Measurements from ENCODE around the gene LILRA5.

LILRA5 gene

DNA sequence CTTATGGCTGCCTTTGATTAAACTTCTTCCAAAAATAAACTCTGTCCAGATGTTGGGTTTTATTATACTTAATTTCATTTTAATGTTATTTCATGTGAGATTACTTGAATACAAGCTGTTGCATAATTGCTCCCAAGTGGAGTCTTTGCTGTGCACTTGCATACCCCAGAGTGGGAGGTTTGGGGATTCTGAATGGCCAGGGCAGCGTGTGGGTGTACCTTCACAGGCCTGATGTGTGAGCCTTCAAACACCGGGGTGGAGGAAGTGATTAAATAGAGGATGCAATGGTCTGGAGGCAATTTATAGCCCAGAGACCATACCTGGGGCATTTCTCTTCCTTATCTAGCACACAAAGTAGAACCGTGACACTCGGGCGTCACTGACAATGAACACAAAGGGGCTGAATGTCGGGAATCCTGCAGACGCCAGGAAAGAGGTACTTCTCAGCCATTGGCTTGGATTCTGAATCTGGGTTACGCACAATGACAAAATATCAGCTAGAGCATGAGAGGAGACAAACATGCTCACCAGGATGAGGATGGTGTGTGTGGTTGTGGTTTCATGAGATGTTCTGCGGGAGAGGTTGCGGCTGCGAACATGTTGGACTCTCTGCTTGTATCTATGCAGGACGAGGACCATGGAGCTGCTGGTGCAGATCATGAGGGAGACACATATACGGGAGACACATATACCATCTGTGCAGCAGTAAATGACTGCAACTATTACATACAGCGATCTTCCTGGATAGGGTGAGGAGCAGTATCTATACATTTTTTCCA lies 7.1 kb upstream of the LILRA5 start:
- H3K4me3 ChIP-seq (replicated peaks; ENCODE audit: insufficient read depth, low read length): no peak overlapping the region
- no peak overlapping the region for H3K27ac ChIP-seq (replicated peaks)
- no peak for DNase-seq (ENCODE audit: low read depth in 1 of 2, low spot score in 1 of 2)
- H3K27me3 ChIP-seq (ENCODE audit: insufficient read depth, poor library complexity, severe bottlenecking): no peaks in the 10 kb centered on the region
- no peak for TF ChIP-seq SPI1 (IDR thresholded peaks at IDR 0.05; ENCODE audit: borderline replicate concordance, low read depth)
- TF ChIP-seq GABPA (IDR thresholded peaks at IDR 0.05; ENCODE audit: low read depth): no peak
- no peak for TF ChIP-seq POLR2AphosphoS5 (IDR thresholded peaks at IDR 0.05; ENCODE audit: low read depth)
- TF ChIP-seq REST (IDR thresholded peaks at IDR 0.05; ENCODE audit: insufficient replicate concordance, low read depth): no peak
- TF ChIP-seq, protein P1, sequence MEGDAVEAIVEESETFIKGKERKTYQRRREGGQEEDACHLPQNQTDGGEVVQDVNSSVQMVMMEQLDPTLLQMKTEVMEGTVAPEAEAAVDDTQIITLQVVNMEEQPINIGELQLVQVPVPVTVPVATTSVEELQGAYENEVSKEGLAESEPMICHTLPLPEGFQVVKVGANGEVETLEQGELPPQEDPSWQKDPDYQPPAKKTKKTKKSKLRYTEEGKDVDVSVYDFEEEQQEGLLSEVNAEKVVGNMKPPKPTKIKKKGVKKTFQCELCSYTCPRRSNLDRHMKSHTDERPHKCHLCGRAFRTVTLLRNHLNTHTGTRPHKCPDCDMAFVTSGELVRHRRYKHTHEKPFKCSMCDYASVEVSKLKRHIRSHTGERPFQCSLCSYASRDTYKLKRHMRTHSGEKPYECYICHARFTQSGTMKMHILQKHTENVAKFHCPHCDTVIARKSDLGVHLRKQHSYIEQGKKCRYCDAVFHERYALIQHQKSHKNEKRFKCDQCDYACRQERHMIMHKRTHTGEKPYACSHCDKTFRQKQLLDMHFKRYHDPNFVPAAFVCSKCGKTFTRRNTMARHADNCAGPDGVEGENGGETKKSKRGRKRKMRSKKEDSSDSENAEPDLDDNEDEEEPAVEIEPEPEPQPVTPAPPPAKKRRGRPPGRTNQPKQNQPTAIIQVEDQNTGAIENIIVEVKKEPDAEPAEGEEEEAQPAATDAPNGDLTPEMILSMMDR (IDR thresholded peaks at IDR 0.05; ENCODE audit: insufficient read depth, low read length): no peak

DNA sequence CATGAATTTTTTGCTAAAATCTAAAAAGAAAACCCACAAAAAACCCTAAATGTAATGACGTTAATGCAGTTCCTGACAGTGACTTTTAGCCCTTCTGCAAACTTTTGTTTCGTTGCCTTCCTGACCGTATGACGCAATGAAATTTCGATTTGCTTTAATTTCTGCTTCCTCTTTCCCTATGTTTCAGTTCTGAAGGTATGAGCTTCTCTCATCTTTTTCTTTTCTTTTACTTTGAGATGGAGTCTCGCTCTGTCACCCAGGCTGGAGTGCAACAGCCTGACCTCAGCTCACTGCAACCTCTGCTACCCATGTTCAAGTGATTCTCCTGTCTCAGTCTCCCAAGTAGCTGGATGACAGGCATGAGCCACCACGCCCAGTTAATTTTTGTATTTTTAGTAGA lies 6.1 kb upstream of the LILRA5 start:
- no peak for TF ChIP-seq POLR2AphosphoS5 (IDR thresholded peaks at IDR 0.05; ENCODE audit: low read depth)
- peak; percentile 38; the same call in 1 of the 2 replicates for TF ChIP-seq SPI1 (IDR thresholded peaks at IDR 0.05; ENCODE audit: borderline replicate concordance, low read depth)
- peak in 1 of 2 experiments; percentile 54 for DNase-seq (ENCODE audit: low read depth in 1 of 2, low spot score in 1 of 2)
- H3K4me3 ChIP-seq (replicated peaks; ENCODE audit: insufficient read depth, low read length): no peak overlapping the region

GRCh38 chr19:54317965-54318240 lies 4.9 kb upstream of the LILRA5 start:
- DNase-seq (ENCODE audit: low read depth in 1 of 2, low spot score in 1 of 2): no peak
- Histone ChIP-seq H3K4me3 (replicated peaks; ENCODE audit: insufficient read depth, low read length) (no peak overlapping the region), H3K27ac (replicated peaks) (no peak overlapping the region), H3K27me3 (ENCODE audit: insufficient read depth, poor library complexity, severe bottlenecking) (peaks cover 2% of the 10 kb centered on the region)
- no peak for TF ChIP-seq SPI1 (IDR thresholded peaks at IDR 0.05; ENCODE audit: borderline replicate concordance, low read depth)
- TF ChIP-seq REST (IDR thresholded peaks at IDR 0.05; ENCODE audit: insufficient replicate concordance, low read depth): no peak
- no peak for TF ChIP-seq POLR2AphosphoS5 (IDR thresholded peaks at IDR 0.05; ENCODE audit: low read depth)
- TF ChIP-seq, protein P1 (IDR thresholded peaks at IDR 0.05; ENCODE audit: insufficient read depth, low read length): no peak

More for the DNA sequence above, 6.1 kb upstream of the LILRA5 start:
- Histone ChIP-seq H3K27me3 (ENCODE audit: insufficient read depth, poor library complexity, severe bottlenecking) (peaks cover under 1% of the 10 kb centered on the region), H3K27ac (replicated peaks) (no peak overlapping the region)

DNA sequence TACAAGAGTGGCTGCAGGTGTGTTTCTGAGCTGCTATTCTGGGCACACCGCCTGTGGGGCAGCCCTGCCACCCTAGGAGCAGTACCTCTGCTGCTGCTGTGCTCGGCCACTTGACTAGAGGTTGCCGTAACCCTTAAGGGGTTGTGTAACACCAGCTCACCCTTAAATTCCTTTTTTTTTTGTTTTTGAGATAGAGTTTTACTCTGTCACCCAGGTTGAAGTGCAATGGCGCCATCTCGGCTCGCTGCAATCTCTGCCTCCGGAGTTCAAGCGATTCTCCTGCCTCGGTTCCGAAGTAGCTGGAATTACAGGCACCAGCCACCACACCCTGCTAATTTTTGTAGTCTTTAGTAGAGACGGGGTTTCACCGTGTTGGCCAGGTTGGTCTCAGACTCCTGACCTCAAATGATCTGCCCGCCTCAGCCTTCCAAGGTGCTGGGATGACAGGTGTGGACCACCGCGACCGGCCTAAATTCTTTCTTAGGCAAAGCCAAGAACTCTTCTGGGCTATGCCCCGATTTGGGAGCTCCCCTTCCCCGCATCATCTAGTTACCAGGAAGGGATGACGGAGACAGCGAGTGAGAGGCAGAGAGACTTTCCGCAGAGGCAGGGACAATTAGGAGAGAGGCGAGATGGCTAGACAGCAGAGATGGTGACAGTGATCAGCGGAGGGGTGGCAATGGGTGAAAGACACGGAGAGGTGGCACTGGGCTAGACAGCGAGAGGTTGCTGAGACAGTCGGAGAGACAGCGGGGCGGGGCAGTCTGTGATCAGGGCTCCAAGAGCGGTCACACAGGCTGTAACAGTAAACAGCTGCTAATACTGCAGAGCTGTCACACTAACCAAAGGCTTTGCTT lies 4.4 kb upstream of the LILRA5 start:
- Histone ChIP-seq H3K4me3 (replicated peaks; ENCODE audit: insufficient read depth, low read length) (no peak overlapping the region), H3K27me3 (ENCODE audit: insufficient read depth, poor library complexity, severe bottlenecking) (peaks cover 2% of the 10 kb centered on the region), H3K27ac (replicated peaks) (peak overlapping the region; percentile 38; the same call in 1 of the 2 replicates)
- peak; percentile 61 to 76 for DNase-seq (ENCODE audit: low read depth in 1 of 2, low spot score in 1 of 2)
- TF ChIP-seq, protein P1 (IDR thresholded peaks at IDR 0.05; ENCODE audit: insufficient read depth, low read length): no peak
- TF ChIP-seq GABPA (IDR thresholded peaks at IDR 0.05; ENCODE audit: low read depth) (no peak), REST (IDR thresholded peaks at IDR 0.05; ENCODE audit: insufficient replicate concordance, low read depth) (no peak), SPI1 (IDR thresholded peaks at IDR 0.05; ENCODE audit: borderline replicate concordance, low read depth) (no peak), POLR2AphosphoS5 (IDR thresholded peaks at IDR 0.05; ENCODE audit: low read depth) (no peak)
